Measurements from ENCODE around the gene SYCP3. TPM values are rescaled to one million over a fixed set of nuclear protein-coding genes. Genes with fewer than 3 reads are reported as not detected.

SYCP3 gene
- total and polyA plus RNA-seq, 2 of the 8 experiments (the other 6 are each of a cell fraction or from before 2014, with no cell fraction given) = 0.02 to 0.07 TPM

DNA sequence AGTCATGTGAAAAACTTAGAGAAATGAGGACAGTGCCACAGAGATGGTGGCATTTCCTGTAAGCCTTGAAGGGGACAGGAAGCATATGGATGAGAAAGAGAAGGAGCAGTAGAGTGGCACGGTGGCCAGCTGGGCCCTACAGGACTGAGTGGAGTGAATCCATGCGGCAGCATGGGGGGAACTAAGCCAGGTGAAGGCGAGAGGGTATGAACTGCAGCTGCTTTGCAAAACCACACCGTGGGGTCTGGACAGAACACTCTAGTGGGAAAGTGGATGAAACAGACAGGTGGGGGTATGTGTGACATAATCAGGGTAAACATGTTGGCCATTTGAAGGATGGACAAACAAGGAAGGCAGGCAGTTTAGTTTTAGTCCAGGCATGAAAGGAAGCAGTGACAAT, 10.4 kb upstream of the SYCP3 start (continued):
- TF ChIP-seq, protein P1, sequence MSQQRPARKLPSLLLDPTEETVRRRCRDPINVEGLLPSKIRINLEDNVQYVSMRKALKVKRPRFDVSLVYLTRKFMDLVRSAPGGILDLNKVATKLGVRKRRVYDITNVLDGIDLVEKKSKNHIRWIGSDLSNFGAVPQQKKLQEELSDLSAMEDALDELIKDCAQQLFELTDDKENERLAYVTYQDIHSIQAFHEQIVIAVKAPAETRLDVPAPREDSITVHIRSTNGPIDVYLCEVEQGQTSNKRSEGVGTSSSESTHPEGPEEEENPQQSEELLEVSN (IDR thresholded peaks at IDR 0.05) = no peak
- TF ChIP-seq BACH1 (IDR thresholded peaks at IDR 0.05; ENCODE audit: low read length) (no peak), GTF2F1 (IDR thresholded peaks at IDR 0.05; ENCODE audit: borderline replicate concordance, low read depth, low read length) (no peak), BCL11A (IDR thresholded peaks at IDR 0.05; ENCODE audit: low read depth in 2 of 2, low read length in 2 of 2) (no peak), RBBP5 (IDR thresholded peaks at IDR 0.05; ENCODE audit: borderline replicate concordance, low read depth, low read length) (no peak)

Measured in H1 (cell line).